Upper lobe of left lung (tissue), 6 donors: Measurements from ENCODE around the gene IL17A. TPM values are rescaled to one million over a fixed set of nuclear protein-coding genes. Genes with fewer than 3 reads are reported as not detected.
A peak's percentile ranks its signal among the peaks of the same experiment; 100 is the strongest.

Experiments used
- ATAC-seq, 2 donors: fragments of 200-7000 bp; cut with Tn5 transposase; one replicate each; pipeline ENCODE4 v1.9.1; 2022; ENCODE audit warnings: mild to moderate bottlenecking in 2 of 2, moderate library complexity in 2 of 2; ENCODE audit not compliant: low FRiP score in 2 of 2
- DNase-seq, 2 donors: peaks; one replicate each; pipeline ENCODE4 v3.0.0-alpha.2; 2019 to 2020
- H3K27ac ChIP-seq, 4 donors: fragments of 200-600 bp; sonication (generic); one replicate each; pipeline ENCODE4 v1.5.1; 2016 to 2019
- H3K27me3 ChIP-seq, 4 donors: fragments of 200-600 bp; sonication (generic); one replicate each; pipeline ENCODE4 v1.5.1; 2017 to 2019
- H3K36me3 ChIP-seq, 4 donors: fragments of 200-600 bp; sonication (generic); one replicate each; pipeline ENCODE4 v1.5.1; 2016 to 2019
- H3K4me1 ChIP-seq, 4 donors: fragments of 200-600 bp; sonication (generic); one replicate each; pipeline ENCODE4 v1.5.1; 2018 to 2019
- H3K4me3 ChIP-seq, 4 donors: fragments of 200-600 bp; sonication (generic); one replicate each; pipeline ENCODE4 v1.5.1; 2017 to 2019; ENCODE audit warnings: mild to moderate bottlenecking in 2 of 4, moderate library complexity in 1 of 4
- H3K9me3 ChIP-seq, 4 donors: fragments of 200-600 bp; sonication (generic); one replicate each; pipeline ENCODE4 v1.5.1; 2018 to 2019
- CTCF ChIP-seq, 6 experiments: fragments of 450-650 bp in 4 of 6; fragments of 200-600 bp in 2 of 6; sonication (generic) in 2 of 6; IDR thresholded peaks; one replicate each; pipeline ENCODE4 v1.5.1; 2016 to 2019; ENCODE audit warnings: antibody characterized with exemption in 6 of 6
- EP300 ChIP-seq, 4 donors: sonication (generic); formaldehyde crosslinking; IDR thresholded peaks; one replicate each; pipeline ENCODE4 v1.5.1; 2017; ENCODE audit warnings: antibody characterized with exemption in 4 of 4, control low read depth in 2 of 4
- POLR2A ChIP-seq, 4 donors: fragments of 450-650 bp; IDR thresholded peaks; one replicate each; pipeline ENCODE4 v1.5.1; 2016 to 2017; ENCODE audit warnings: antibody characterized with exemption in 4 of 4, mild to moderate bottlenecking in 2 of 4
- POLR2AphosphoS5 ChIP-seq, 2 donors: sonication (generic); formaldehyde crosslinking; IDR thresholded peaks; one replicate each; pipeline ENCODE4 v1.5.1; 2017; ENCODE audit warnings: antibody characterized with exemption in 2 of 2
- WGBS, 2 donors: methylation state at CpG; one replicate each; pipeline ENCODE4 v1.1.5; 2017 to 2018; 5-methylcytosine and 5-hydroxymethylcytosine counted together
- total RNA-seq, 6 donors: library from RNA; depleted of rRNA in 4 of 6; stranded (reverse); fragments of >200 nt in 4 of 6; gene quantifications; one replicate each; pipeline versions ENCODE4 v1.1.0 to v1.2.1, GENCODE V29; 2016 to 2021
- donor health status: DM: no; HTN: no; CAD: no; lungs with moderate emphysema.
- donor health status: DM: no; HTN: yes; CAD: no; lungs with severe emphysema.

The IL17A gene
- total RNA-seq, 6 donors from 2014 or later, result not detected

- no peak for ATAC-seq
- Histone ChIP-seq H3K27ac (no peak overlapping the region), H3K27me3 (no peaks in the 10 kb centered on the region), H3K4me1 (no peaks in the 10 kb centered on the region), H3K4me3 (no peak overlapping the region), H3K9me3 (no peaks in the 10 kb centered on the region), H3K36me3 (no peaks in the 10 kb centered on the region)
- WGBS, 2 donors, result 88% methylated on average over 1 of the region's 1 CpG
- no peak for DNase-seq
- TF ChIP-seq POLR2A (IDR thresholded peaks at IDR 0.05) (no peak), EP300 (IDR thresholded peaks at IDR 0.05) (no peak), CTCF (IDR thresholded peaks at IDR 0.05) (no peak), POLR2AphosphoS5 (IDR thresholded peaks at IDR 0.05) (no peak)
These were observed 43.6 kb upstream of the IL17A start for GRCh38 chr6:52142556-52142955.

- Histone ChIP-seq H3K36me3 (no peaks in the 10 kb centered on the region), H3K9me3 (no peaks in the 10 kb centered on the region), H3K27me3 (no peaks in the 10 kb centered on the region), H3K4me1 (no peaks in the 10 kb centered on the region), H3K4me3 (no peak overlapping the region), H3K27ac (no peak overlapping the region)
- TF ChIP-seq POLR2AphosphoS5 (IDR thresholded peaks at IDR 0.05) (no peak), EP300 (IDR thresholded peaks at IDR 0.05) (no peak), CTCF (IDR thresholded peaks at IDR 0.05) (no peak), POLR2A (IDR thresholded peaks at IDR 0.05) (no peak)
- ATAC-seq (no peak), DNase-seq (no peak)
- 81 to 82% methylated on average over 4 of the region's 4 CpGs for WGBS, 2 donors
These were observed 42.6 kb upstream of the IL17A start for GRCh38 chr6:52143551-52143950.

GRCh38 chr6:52144196-52145076, 41.7 kb upstream of the IL17A start:
- Histone ChIP-seq H3K27me3 (no peaks in the 10 kb centered on the region), H3K36me3 (no peaks in the 10 kb centered on the region), H3K9me3 (no peaks in the 10 kb centered on the region), H3K4me3 (no peak overlapping the region), H3K27ac (no peak overlapping the region), H3K4me1 (no peaks in the 10 kb centered on the region)
- ATAC-seq, result no peak
- peak in 1 of 2 donors; percentile 13 for DNase-seq
- TF ChIP-seq CTCF (IDR thresholded peaks at IDR 0.05), result no peak
- TF ChIP-seq POLR2AphosphoS5 (IDR thresholded peaks at IDR 0.05), result no peak
- no peak for TF ChIP-seq EP300 (IDR thresholded peaks at IDR 0.05)
- TF ChIP-seq POLR2A (IDR thresholded peaks at IDR 0.05), result no peak
- WGBS, 2 donors, result 85 to 86% methylated on average over 14 of the region's 14 CpGs

- no peak for DNase-seq
- ATAC-seq, result no peak
These were observed 39.2 kb upstream of the IL17A start for GRCh38 chr6:52146851-52147445.

More at GRCh38 chr6:52146851-52147445, 39.2 kb upstream of the IL17A start:
- 76 to 82% methylated on average over 3 of the region's 3 CpGs for WGBS, 2 donors
- Histone ChIP-seq H3K27me3 (no peaks in the 10 kb centered on the region), H3K36me3 (no peaks in the 10 kb centered on the region), H3K9me3 (no peaks in the 10 kb centered on the region), H3K4me1 (no peaks in the 10 kb centered on the region), H3K27ac (no peak overlapping the region), H3K4me3 (no peak overlapping the region)
- TF ChIP-seq POLR2A (IDR thresholded peaks at IDR 0.05) (no peak), CTCF (IDR thresholded peaks at IDR 0.05) (no peak), POLR2AphosphoS5 (IDR thresholded peaks at IDR 0.05) (no peak), EP300 (IDR thresholded peaks at IDR 0.05) (no peak)
